ENCODE data around the gene CGREF1.

CGREF1 gene

GRCh38 chr2:27074738-27075565 lies 44.0 kb downstream of the CGREF1 start:
- no peak for DNase-seq (ENCODE audit: low spot score)

- no peak for DNase-seq (ENCODE audit: low spot score)
Measured at GRCh38 chr2:27073782-27074181, 45.1 kb downstream of the CGREF1 start.

- DNase-seq (ENCODE audit: low spot score) = no peak
Measured at GRCh38 chr2:27072920-27073319, 46.0 kb downstream of the CGREF1 start.

- no peak for DNase-seq (ENCODE audit: low spot score)
Measured at GRCh38 chr2:27071990-27072830, 46.7 kb downstream of the CGREF1 start.

- DNase-seq (ENCODE audit: low spot score) = peak; percentile 95
Measured at GRCh38 chr2:27071277-27071989, 47.5 kb downstream of the CGREF1 start, which contains the start of gene OST4. Gene OST4 (minus strand): TSS chr2:27071654.

- no peak for DNase-seq (ENCODE audit: low spot score)
Measured at GRCh38 chr2:27070653-27071276, 48.2 kb downstream of the CGREF1 start.

- DNase-seq (ENCODE audit: low spot score) = no peak
Measured at GRCh38 chr2:27069961-27070618, 48.8 kb downstream of the CGREF1 start.

GRCh38 chr2:27069436-27069835 lies 49.5 kb downstream of the CGREF1 start:
- DNase-seq (ENCODE audit: low spot score) = no peak

- DNase-seq (ENCODE audit: low spot score) = no peak
Measured at GRCh38 chr2:27067385-27067784, 51.5 kb downstream of the CGREF1 start.

- no peak for DNase-seq (ENCODE audit: low spot score)
Measured at GRCh38 chr2:27065128-27065527, 53.8 kb downstream of the CGREF1 start.

GRCh38 chr2:27060323-27060722 lies 58.6 kb downstream of the CGREF1 start:
- no peak for DNase-seq (ENCODE audit: low spot score)

GRCh38 chr2:27059141-27059820 lies 59.6 kb downstream of the CGREF1 start:
- DNase-seq (ENCODE audit: low spot score) = no peak

GRCh38 chr2:27058210-27058609 lies 60.7 kb downstream of the CGREF1 start:
- DNase-seq (ENCODE audit: low spot score) = no peak

GRCh38 chr2:27057184-27057583 lies 61.7 kb downstream of the CGREF1 start:
- no peak for DNase-seq (ENCODE audit: low spot score)

GRCh38 chr2:27054721-27055120 lies 64.2 kb downstream of the CGREF1 start:
- no peak for DNase-seq (ENCODE audit: low spot score)

- DNase-seq (ENCODE audit: low spot score) = no peak
Measured at GRCh38 chr2:27053776-27054175, 65.2 kb downstream of the CGREF1 start.

GRCh38 chr2:27053321-27053720 lies 65.6 kb downstream of the CGREF1 start:
- DNase-seq (ENCODE audit: low spot score) = no peak

- DNase-seq (ENCODE audit: low spot score) = no peak
Measured at GRCh38 chr2:27051902-27052645, 66.9 kb downstream of the CGREF1 start.

GRCh38 chr2:27050996-27051901 lies 67.7 kb downstream of the CGREF1 start, which contains the start of gene AGBL5:
Gene AGBL5 (plus strand): TSS chr2:27051668. CDS start chr2:27052959, 1,291 bp downstream.
- DNase-seq (ENCODE audit: low spot score) = peak; percentile 99
